22Rv1 (cell line): ENCODE data around the gene MGA.

Experiments
- H3K27ac ChIP-seq: fragments of 450-650 bp; 2 replicates; pipeline ENCODE4 v1.5.1; 2017
- CTCF ChIP-seq: fragments of 450-650 bp; IDR thresholded peaks from 2 replicates; pipeline ENCODE4 v1.5.1; 2017; ENCODE audit warnings: mild to moderate bottlenecking
- ZFX ChIP-seq: fragments of 450-650 bp; IDR thresholded peaks from 2 replicates; pipeline ENCODE4 v1.6.1; 2017; ENCODE audit warnings: antibody characterized with exemption, borderline replicate concordance

The MGA gene

GRCh38 chr15:41790169-41790568 lies 130.0 kb downstream of the MGA start:
- no peak overlapping the region for H3K27ac ChIP-seq
- TF ChIP-seq CTCF (no peak), ZFX (no peak)

- no peak for TF ChIP-seq CTCF
- no peak for TF ChIP-seq ZFX
- H3K27ac ChIP-seq: no peak overlapping the region
Observed at GRCh38 chr15:41790756-41791546, 130.7 kb downstream of the MGA start.

GRCh38 chr15:41791547-41791937 lies 131.3 kb downstream of the MGA start:
- H3K27ac ChIP-seq: no peak overlapping the region
- TF ChIP-seq CTCF: no peak
- no peak for TF ChIP-seq ZFX

- H3K27ac ChIP-seq: no peak overlapping the region
- TF ChIP-seq CTCF: no peak
- no peak for TF ChIP-seq ZFX
Observed at GRCh38 chr15:41792000-41792637, 131.9 kb downstream of the MGA start.

GRCh38 chr15:41794081-41794480 lies 133.9 kb downstream of the MGA start:
- TF ChIP-seq CTCF (no peak), ZFX (no peak)
- no peak overlapping the region for H3K27ac ChIP-seq

GRCh38 chr15:41795996-41796856 lies 136.0 kb downstream of the MGA start:
- no peak overlapping the region for H3K27ac ChIP-seq
- TF ChIP-seq ZFX: no peak
- no peak for TF ChIP-seq CTCF
